WERI-Rb-1 (cell line): ENCODE data around the gene KLKB1.
"Not testable (repeated sequence)": the region's sequence is repeated elsewhere in the genome, so short reads cannot be mapped to it uniquely, and the experiment has no call there.

Experiments used
- DNase-seq: peaks from one replicate; pipeline ENCODE4 v3.0.0-alpha.2; 2020
- H3K27ac ChIP-seq: fragments of 250-450 bp; sonication (Bioruptor Pico); 2 replicates; pipeline ENCODE4 v1.5.1; 2020; ENCODE audit warnings: mild to moderate bottlenecking, moderate library complexity
- H3K27me3 ChIP-seq: fragments of 250-450 bp; sonication (Bioruptor Pico); 2 replicates; pipeline ENCODE4 v1.5.1; 2021; ENCODE audit warnings: mild to moderate bottlenecking, low read depth, moderate library complexity; ENCODE audit not compliant: insufficient read depth, severe bottlenecking
- H3K36me3 ChIP-seq: fragments of 250-450 bp; sonication (Bioruptor Pico); 2 replicates; pipeline ENCODE4 v1.5.1; 2020; ENCODE audit warnings: mild to moderate bottlenecking, moderate library complexity
- H3K4me3 ChIP-seq: 2 replicates; pipeline ENCODE4 v1.5.1; 2011; ENCODE audit warnings: low read depth, mild to moderate bottlenecking, control low read depth, low read length
- H3K9me3 ChIP-seq: fragments of 250-450 bp; sonication (Bioruptor Pico); 2 replicates; pipeline ENCODE4 v1.5.1; 2021; ENCODE audit warnings: mild to moderate bottlenecking, moderate library complexity; ENCODE audit not compliant: severe bottlenecking
- CTCF ChIP-seq: IDR thresholded peaks from 2 replicates; pipeline ENCODE4 v1.5.1; 2011; ENCODE audit warnings: low read depth, mild to moderate bottlenecking, control low read depth, inconsistent platforms, low read length

KLKB1 gene

GRCh38 chr4:186271081-186271678 lies 43.9 kb downstream of the KLKB1 start:
- no peaks in the 10 kb centered on the region for H3K36me3 ChIP-seq
- no peaks in the 10 kb centered on the region for H3K9me3 ChIP-seq
- no peak for TF ChIP-seq CTCF
- H3K27me3 ChIP-seq, result peaks cover 100% of the 10 kb centered on the region
- no peak overlapping the region for H3K4me3 ChIP-seq
- H3K27ac ChIP-seq, result no peak overlapping the region
- no peak for DNase-seq

GRCh38 chr4:186272699-186273391 lies 45.5 kb downstream of the KLKB1 start:
- Histone ChIP-seq H3K9me3 (no peaks in the 10 kb centered on the region), H3K4me3 (no peak overlapping the region), H3K27ac (no peak overlapping the region), H3K27me3 (peaks cover 100% of the 10 kb centered on the region), H3K36me3 (no peaks in the 10 kb centered on the region)
- DNase-seq, result no peak
- no peak for TF ChIP-seq CTCF

GRCh38 chr4:186273392-186273789 lies 46.1 kb downstream of the KLKB1 start:
- peaks cover 100% of the 10 kb centered on the region for H3K27me3 ChIP-seq
- H3K36me3 ChIP-seq, H3K4me3 ChIP-seq, H3K9me3 ChIP-seq, H3K27ac ChIP-seq, DNase-seq: not testable (repeated sequence)

GRCh38 chr4:186283311-186283710 lies 56.0 kb downstream of the KLKB1 start:
- TF ChIP-seq CTCF, result no peak
- Histone ChIP-seq H3K36me3 (no peaks in the 10 kb centered on the region), H3K27ac (no peak overlapping the region), H3K4me3 (no peak overlapping the region), H3K9me3 (no peaks in the 10 kb centered on the region), H3K27me3 (peaks cover 97% of the 10 kb centered on the region)
- no peak for DNase-seq

GRCh38 chr4:186285147-186285546 lies 57.8 kb downstream of the KLKB1 start:
- H3K9me3 ChIP-seq, result no peaks in the 10 kb centered on the region
- no peak for TF ChIP-seq CTCF
- no peak overlapping the region for H3K4me3 ChIP-seq
- DNase-seq, result no peak
- H3K27ac ChIP-seq, result no peak overlapping the region
- peaks cover 97% of the 10 kb centered on the region for H3K27me3 ChIP-seq
- H3K36me3 ChIP-seq, result no peaks in the 10 kb centered on the region

GRCh38 chr4:186286581-186286980 lies 59.3 kb downstream of the KLKB1 start:
- TF ChIP-seq CTCF, result no peak
- DNase-seq, result no peak
- Histone ChIP-seq H3K36me3 (no peaks in the 10 kb centered on the region), H3K9me3 (no peaks in the 10 kb centered on the region), H3K27me3 (peaks cover 99% of the 10 kb centered on the region), H3K4me3 (no peak overlapping the region), H3K27ac (no peak overlapping the region)
